ENCODE measurements around the gene GRPR.
"Not testable (repeated sequence)": the region's sequence is repeated elsewhere in the genome, so short reads cannot be mapped to it uniquely, and the experiment has no call there.

GRPR gene

DNA sequence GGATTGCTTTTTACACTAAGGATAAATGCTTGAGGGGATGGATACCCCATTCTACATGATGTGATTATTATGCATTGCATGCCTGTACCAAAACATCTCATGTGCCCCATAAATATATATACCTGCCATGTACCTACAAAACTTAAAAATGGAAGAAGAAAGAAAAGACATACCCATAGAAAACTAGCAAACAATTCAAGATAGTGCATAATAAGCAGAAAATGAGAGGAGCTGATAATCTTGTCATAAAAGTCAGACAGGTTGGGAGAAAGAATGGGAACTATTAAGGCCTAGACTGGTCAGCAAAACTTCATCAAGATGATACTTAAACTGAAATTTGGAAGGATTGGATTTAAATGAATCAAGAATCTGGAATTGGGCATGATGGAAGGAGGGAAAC, 22.3 kb downstream of the GRPR start:
- POLR2A ChIA-PET: no interaction called here
- CTCF ChIA-PET: interaction anchor here (0.9 to 1.4 kb wide), 2 partner anchors 9 to 291 kb away, joined by 3 to 4 read pairs; no protein-coding TSS in a partner anchor
- no peak overlapping the region for H3K4me3 ChIP-seq (ENCODE audit: low read depth, low read length)
- no peak for DNase-seq (ENCODE audit: low read depth, low spot score)
- TF ChIP-seq, protein P1, sequence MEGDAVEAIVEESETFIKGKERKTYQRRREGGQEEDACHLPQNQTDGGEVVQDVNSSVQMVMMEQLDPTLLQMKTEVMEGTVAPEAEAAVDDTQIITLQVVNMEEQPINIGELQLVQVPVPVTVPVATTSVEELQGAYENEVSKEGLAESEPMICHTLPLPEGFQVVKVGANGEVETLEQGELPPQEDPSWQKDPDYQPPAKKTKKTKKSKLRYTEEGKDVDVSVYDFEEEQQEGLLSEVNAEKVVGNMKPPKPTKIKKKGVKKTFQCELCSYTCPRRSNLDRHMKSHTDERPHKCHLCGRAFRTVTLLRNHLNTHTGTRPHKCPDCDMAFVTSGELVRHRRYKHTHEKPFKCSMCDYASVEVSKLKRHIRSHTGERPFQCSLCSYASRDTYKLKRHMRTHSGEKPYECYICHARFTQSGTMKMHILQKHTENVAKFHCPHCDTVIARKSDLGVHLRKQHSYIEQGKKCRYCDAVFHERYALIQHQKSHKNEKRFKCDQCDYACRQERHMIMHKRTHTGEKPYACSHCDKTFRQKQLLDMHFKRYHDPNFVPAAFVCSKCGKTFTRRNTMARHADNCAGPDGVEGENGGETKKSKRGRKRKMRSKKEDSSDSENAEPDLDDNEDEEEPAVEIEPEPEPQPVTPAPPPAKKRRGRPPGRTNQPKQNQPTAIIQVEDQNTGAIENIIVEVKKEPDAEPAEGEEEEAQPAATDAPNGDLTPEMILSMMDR (IDR thresholded peaks at IDR 0.05; ENCODE audit: insufficient read depth, low read length, missing control alignments): no peak

GRCh38 chrX:16148896-16149295, 25.5 kb downstream of the GRPR start:
- ChIA-PET POLR2A (no interaction called here), CTCF (interaction anchor here (2.1 kb wide), 1 partner anchor 12 kb away, joined by 6 read pairs; no protein-coding TSS in a partner anchor)
- DNase-seq (ENCODE audit: low read depth, low spot score): no peak
- H3K4me3 ChIP-seq (ENCODE audit: low read depth, low read length): no peak overlapping the region
- TF ChIP-seq, protein P1 (IDR thresholded peaks at IDR 0.05; ENCODE audit: insufficient read depth, low read length, missing control alignments): no peak

DNA sequence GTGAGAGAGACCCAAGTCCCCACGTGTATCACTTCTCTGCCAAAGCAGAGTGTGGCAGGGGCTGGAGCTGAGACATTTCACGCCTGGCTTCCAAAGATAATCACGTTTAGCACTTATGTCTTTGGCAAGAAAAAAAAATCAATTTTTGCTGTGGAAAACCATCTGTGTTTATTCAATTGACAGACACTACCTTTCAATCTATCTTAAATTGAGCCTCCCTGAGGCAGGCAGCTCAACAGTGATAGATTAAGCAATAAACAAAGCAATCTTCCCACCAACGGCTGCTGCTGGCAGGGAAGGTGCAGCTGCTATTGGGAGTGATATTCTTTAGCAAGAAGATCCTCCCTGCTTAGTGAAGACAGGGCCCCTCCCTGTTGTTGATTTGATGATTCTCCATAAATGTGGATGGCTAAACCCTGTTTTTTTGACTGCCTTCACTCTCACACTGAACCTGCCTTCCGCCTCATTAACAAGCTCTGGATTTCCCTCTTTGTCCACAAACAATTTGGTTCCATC, 32.3 kb downstream of the GRPR start:
- DNase-seq (ENCODE audit: low read depth, low spot score): no peak
- H3K4me3 ChIP-seq (ENCODE audit: low read depth, low read length): no peak overlapping the region
- TF ChIP-seq, protein P1 (IDR thresholded peaks at IDR 0.05; ENCODE audit: insufficient read depth, low read length, missing control alignments): no peak
- POLR2A ChIA-PET: no interaction called here
- CTCF ChIA-PET: interaction anchor here (0.7 to 1.4 kb wide), 4 partner anchors 16 to 281 kb away, joined by 3 to 7 read pairs (median 3); no protein-coding TSS in a partner anchor

DNA sequence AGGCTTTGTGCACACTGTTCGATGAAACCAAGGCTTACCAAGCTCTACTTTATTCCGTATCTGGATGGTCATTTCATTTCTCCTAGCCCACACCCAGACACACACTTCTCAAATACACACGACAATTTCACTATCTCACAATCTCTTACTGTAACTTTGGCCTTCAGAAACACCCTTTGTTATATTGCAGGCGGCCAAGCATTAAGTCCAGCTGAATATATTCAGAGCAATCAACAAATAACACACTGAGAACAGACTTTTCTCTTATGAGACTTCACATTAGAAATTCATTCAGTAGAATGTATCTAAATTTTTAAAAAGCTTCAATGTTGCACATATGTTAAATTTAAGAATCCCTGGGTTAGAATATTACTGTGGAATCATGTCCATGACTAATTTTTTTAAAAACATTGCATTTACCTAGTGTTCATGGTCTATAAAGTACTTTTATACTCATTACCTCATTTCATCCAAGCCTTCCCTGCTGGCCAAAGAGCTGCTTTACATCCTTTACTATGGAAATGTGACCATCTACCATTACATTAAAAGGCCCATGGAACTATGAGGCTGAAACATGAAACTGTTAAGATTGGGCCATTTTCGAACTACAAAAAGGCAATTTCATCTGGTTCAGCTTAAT, 33.4 kb downstream of the GRPR start:
- POLR2A ChIA-PET: interaction anchor here (0.6 kb wide), 1 partner anchor 330 kb away, joined by 3 read pairs; no protein-coding TSS in a partner anchor
- CTCF ChIA-PET: interaction anchor here (1.3 to 1.4 kb wide), 2 partner anchors 18 to 280 kb away, joined by 3 to 7 read pairs; no protein-coding TSS in a partner anchor
- H3K4me3 ChIP-seq (ENCODE audit: low read depth, low read length): no peak overlapping the region
- TF ChIP-seq, protein P1 (IDR thresholded peaks at IDR 0.05; ENCODE audit: insufficient read depth, low read length, missing control alignments): no peak
- DNase-seq (ENCODE audit: low read depth, low spot score): no peak

DNA sequence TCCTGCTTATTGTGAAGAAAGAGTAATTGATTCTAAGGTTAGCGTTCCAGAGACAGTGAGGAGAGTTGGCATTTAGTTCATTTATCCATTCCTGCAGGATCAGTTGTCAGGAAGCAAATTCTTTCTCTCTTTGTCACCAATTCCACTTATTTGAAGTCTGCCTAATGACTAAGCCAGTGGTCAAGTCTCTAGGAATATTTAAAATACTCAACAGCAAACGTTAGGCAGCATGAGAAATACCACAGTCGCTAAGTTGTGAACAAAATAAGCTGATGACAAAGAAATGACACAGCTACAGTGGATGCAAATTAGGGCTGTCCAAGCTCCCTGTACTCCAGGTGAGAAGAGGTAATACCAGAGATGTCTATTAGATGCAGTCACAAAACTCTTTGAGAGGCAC, 37.4 kb downstream of the GRPR start:
- ChIA-PET POLR2A (interaction anchor here (0.8 kb wide), 1 partner anchor 33 kb away, joined by 3 read pairs; no protein-coding TSS in a partner anchor), CTCF (no interaction called here)
- TF ChIP-seq, protein P1 (IDR thresholded peaks at IDR 0.05; ENCODE audit: insufficient read depth, low read length, missing control alignments): no peak
- no peak overlapping the region for H3K4me3 ChIP-seq (ENCODE audit: low read depth, low read length)
- DNase-seq (ENCODE audit: low read depth, low spot score): peak; percentile 49

DNA sequence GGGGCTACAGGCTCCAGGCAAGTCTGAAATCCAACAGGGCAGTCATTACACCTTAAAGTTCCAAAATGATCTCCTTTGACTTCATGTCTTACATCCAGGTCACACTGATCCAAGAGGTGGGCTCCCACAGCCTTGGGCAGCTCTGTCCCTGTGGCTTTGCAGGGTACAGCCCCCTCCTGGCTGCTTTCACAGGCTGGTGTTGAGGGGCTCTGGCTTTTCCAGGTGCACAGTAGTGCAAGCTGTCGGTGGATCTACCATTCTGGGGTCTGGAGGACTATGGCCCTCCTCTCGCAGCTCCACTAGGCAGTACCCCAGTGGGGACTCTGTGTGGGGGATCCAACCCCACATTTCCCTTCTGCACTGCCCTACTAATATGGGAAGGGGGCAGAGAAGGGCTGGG, 37.8 kb downstream of the GRPR start:
- CTCF ChIA-PET; H3K4me3 ChIP-seq (ENCODE audit: low read depth, low read length); DNase-seq (ENCODE audit: low read depth, low spot score): not testable (repeated sequence)
- POLR2A ChIA-PET: interaction anchor here (0.8 kb wide), 1 partner anchor 34 kb away, joined by 3 read pairs; no protein-coding TSS in a partner anchor
